H9 (cell line): ENCODE measurements around the gene GPI. TPM values are rescaled to one million over a fixed set of nuclear protein-coding genes. Genes with fewer than 3 reads are reported as not detected.

Source experiments
- DNase-seq: peaks from one replicate; pipeline ENCODE4 v3.0.0-alpha.2; 2017
- H2AFZ ChIP-seq: one replicate; pipeline ENCODE4 v1.6.1; 2013; ENCODE audit warnings: mild to moderate bottlenecking, low read length, control low read depth, moderate library complexity
- H2AK5ac ChIP-seq: 2 replicates; pipeline ENCODE4 v1.6.1; 2013; ENCODE audit warnings: low read length, control low read depth, mixed read lengths; ENCODE audit not compliant: insufficient read length
- H2BK120ac ChIP-seq: one replicate; pipeline ENCODE4 v1.6.1; 2013; ENCODE audit warnings: low read depth, mild to moderate bottlenecking, low read length, control low read depth, inconsistent platforms; ENCODE audit not compliant: poor library complexity, severe bottlenecking
- H2BK12ac ChIP-seq: 2 replicates; pipeline ENCODE4 v1.6.1; 2013; ENCODE audit warnings: low read length, control low read depth, mixed read lengths, low read depth; ENCODE audit not compliant: insufficient read length
- H2BK15ac ChIP-seq: 2 replicates; pipeline ENCODE4 v1.6.1; 2013; ENCODE audit warnings: low read depth, low read length, control low read depth
- H2BK20ac ChIP-seq: one replicate; pipeline ENCODE4 v1.6.1; 2013; ENCODE audit warnings: low read depth, mild to moderate bottlenecking, low read length, control low read depth, inconsistent platforms; ENCODE audit not compliant: poor library complexity, severe bottlenecking
- H2BK5ac ChIP-seq: 2 replicates; pipeline ENCODE4 v1.6.1; 2013; ENCODE audit warnings: low read length, control low read depth, mixed read lengths; ENCODE audit not compliant: insufficient read length
- H3K14ac ChIP-seq: 2 replicates; pipeline ENCODE4 v1.6.1; 2013; ENCODE audit warnings: low read length, control low read depth; ENCODE audit not compliant: insufficient read depth
- H3K18ac ChIP-seq: 2 replicates; pipeline ENCODE4 v1.6.1; 2013; ENCODE audit warnings: low read depth, mild to moderate bottlenecking, mixed read lengths, low read length, control low read depth; ENCODE audit not compliant: insufficient read length
- H3K23ac ChIP-seq: 2 replicates; pipeline ENCODE4 v1.6.1; 2013; ENCODE audit warnings: low read length, control low read depth, mixed read lengths, low read depth; ENCODE audit not compliant: insufficient read length
- H3K23me2 ChIP-seq: 2 replicates; pipeline ENCODE4 v1.6.1; 2013; ENCODE audit warnings: low read depth, mild to moderate bottlenecking, mixed read lengths, low read length, control low read depth; ENCODE audit not compliant: insufficient read length, poor library complexity, severe bottlenecking
- H3K27ac ChIP-seq: 2 replicates; pipeline ENCODE4 v1.5.1; 2013; ENCODE audit warnings: low read length, control low read depth, mixed read lengths, low read depth; ENCODE audit not compliant: insufficient read length
- H3K27me3 ChIP-seq: 2 replicates; pipeline ENCODE4 v1.6.1; 2013; ENCODE audit warnings: low read length, control low read depth, inconsistent platforms; ENCODE audit not compliant: insufficient read depth
- H3K4ac ChIP-seq: 2 replicates; pipeline ENCODE4 v1.6.1; 2013; ENCODE audit warnings: low read depth, mild to moderate bottlenecking, control low read depth, inconsistent platforms, low read length, moderate library complexity
- H3K4me1 ChIP-seq: 2 replicates; pipeline ENCODE4 v1.6.1; 2013; ENCODE audit warnings: low read length, control low read depth, inconsistent platforms; ENCODE audit not compliant: insufficient read depth
- H3K4me2 ChIP-seq: 2 replicates; pipeline ENCODE4 v1.6.1; 2013; ENCODE audit warnings: low read length, control low read depth, mixed read lengths; ENCODE audit not compliant: insufficient read length, insufficient read depth
- H3K56ac ChIP-seq: 2 replicates; pipeline ENCODE4 v1.6.1; 2013; ENCODE audit warnings: low read depth, mild to moderate bottlenecking, mixed read lengths, low read length, control low read depth; ENCODE audit not compliant: insufficient read length
- H3K79me1 ChIP-seq: 2 replicates; pipeline ENCODE4 v1.6.1; 2013; ENCODE audit warnings: low read depth, mild to moderate bottlenecking, moderate library complexity, low read length, control low read depth, inconsistent platforms; ENCODE audit not compliant: insufficient read depth, poor library complexity, severe bottlenecking
- H3K79me2 ChIP-seq: 2 replicates; pipeline ENCODE4 v1.6.1; 2013; ENCODE audit warnings: low read length, control low read depth, inconsistent platforms; ENCODE audit not compliant: insufficient read depth
- H3K9ac ChIP-seq: 2 replicates; pipeline ENCODE4 v1.6.1; 2013; ENCODE audit warnings: low read length, control low read depth, mixed read lengths; ENCODE audit not compliant: insufficient read length; ENCODE audit errors: extremely low read depth
- H3K9me3 ChIP-seq: one replicate; pipeline ENCODE4 v1.6.1; 2013; ENCODE audit warnings: low read depth, low read length, inconsistent platforms; ENCODE audit not compliant: control insufficient read depth
- H3T11ph ChIP-seq: one replicate; pipeline ENCODE4 v1.6.1; 2013; ENCODE audit warnings: mild to moderate bottlenecking, low read length, control low read depth, inconsistent platforms
- H4K20me1 ChIP-seq: one replicate; pipeline ENCODE4 v1.6.1; 2013; ENCODE audit not compliant: control insufficient read depth, insufficient read length, insufficient read depth
- H4K5ac ChIP-seq: 2 replicates; pipeline ENCODE4 v1.6.1; 2013; ENCODE audit warnings: low read depth, mild to moderate bottlenecking, mixed read lengths, low read length, control low read depth; ENCODE audit not compliant: insufficient read length
- H4K8ac ChIP-seq: replicated peaks from 2 replicates; pipeline ENCODE4 v1.6.1; 2013; ENCODE audit warnings: low read length, control low read depth, mixed read lengths, low read depth; ENCODE audit not compliant: insufficient read length
- H4K91ac ChIP-seq: 2 replicates; pipeline ENCODE4 v1.6.1; 2013; ENCODE audit warnings: low read depth, mild to moderate bottlenecking, moderate library complexity, mixed read lengths, low read length, control low read depth; ENCODE audit not compliant: insufficient read length
- H3K27ac Mint-ChIP-seq, 3 experiments: 2 replicates in 2 of 3; 3 replicates in 1 of 3; pipeline ENCODE4 v1.8.0; 2020 to 2021; ENCODE audit warnings: mixed read lengths in 3 of 3, mild to moderate bottlenecking in 1 of 3, moderate library complexity in 1 of 3
- H3K27me3 Mint-ChIP-seq: 2 replicates; pipeline ENCODE4 v1.8.0; 2021; ENCODE audit warnings: low read depth, mild to moderate bottlenecking, moderate library complexity, mixed read lengths
- H3K36me3 Mint-ChIP-seq, 3 experiments: 2 replicates in 2 of 3; 3 replicates in 1 of 3; pipeline ENCODE4 v1.8.0; 2020 to 2021; ENCODE audit warnings: low read depth in 3 of 3, mixed read lengths in 3 of 3; ENCODE audit not compliant: insufficient read depth in 1 of 3
- H3K4me1 Mint-ChIP-seq, 2 experiments: 2 replicates each; pipeline ENCODE4 v1.8.0; 2020; ENCODE audit warnings: mixed read lengths in 2 of 2
- H3K4me3 Mint-ChIP-seq, 2 experiments: 2 replicates in 1 of 2; 3 replicates in 1 of 2; pipeline ENCODE4 v1.8.0; 2020 to 2021; ENCODE audit warnings: mild to moderate bottlenecking in 2 of 2, mixed read lengths in 2 of 2, moderate library complexity in 1 of 2
- H3K9me3 Mint-ChIP-seq, 2 experiments: 2 replicates in 1 of 2; 3 replicates in 1 of 2; pipeline ENCODE4 v1.8.0; 2020; ENCODE audit warnings: mild to moderate bottlenecking in 2 of 2, mixed read lengths in 2 of 2, moderate library complexity in 1 of 2
- WGBS: extraction: QIAGEN DNeasy Blood & Tissue Kit; methylation state at CpG from one replicate; pipeline ENCODE4 v1.1.7; 2013; ENCODE audit warnings: missing lambda C conversion rate, low lambda C conversion rate, mixed read lengths; ENCODE audit not compliant: insufficient read length; ENCODE audit errors: extremely low coverage; 5-methylcytosine and 5-hydroxymethylcytosine counted together
- total RNA-seq: library from RNA; stranded (reverse); gene quantifications from 2 replicates; pipeline ENCODE4 v1.2.1, GENCODE V29; 2021
- TF ChIP-seq, protein P1 (sequence below): fragments of 200-600 bp; sonication (generic); conservative IDR thresholded peaks from 3 replicates; pipeline ENCODE4 v1.8.0; 2021; ENCODE audit warnings: antibody characterized with exemption, mild to moderate bottlenecking

Gene GPI
- total RNA-seq, 1 experiment from 2014 or later, result 373 TPM

GRCh38 chr19:34350161-34350561, 14.8 kb upstream of the GPI start:
- H3K27ac ChIP-seq, result no peak overlapping the region
- no peaks in the 10 kb centered on the region for H3K27me3 ChIP-seq
- DNase-seq, result no peak
- no peak overlapping the region for H4K5ac ChIP-seq
- H3K23ac ChIP-seq, result no peak overlapping the region
- no peak overlapping the region for H3T11ph ChIP-seq
- H2BK5ac ChIP-seq, result no peak overlapping the region
- no peak overlapping the region for H3K18ac ChIP-seq
- no peak overlapping the region for H2BK15ac ChIP-seq
- H3K9me3 Mint-ChIP-seq, result no peaks in the 10 kb centered on the region; a peak in 1 of 5 replicates
- no peaks in the 10 kb centered on the region for H4K20me1 ChIP-seq
- no peak overlapping the region for H2AFZ ChIP-seq
- peaks cover 15 to 37% (median 35%) of the 10 kb centered on the region in 3 experiments; a peak in 6 of 7 replicates for H3K36me3 Mint-ChIP-seq
- no peaks in the 10 kb centered on the region for H3K4me1 ChIP-seq
- TF ChIP-seq, protein P1, sequence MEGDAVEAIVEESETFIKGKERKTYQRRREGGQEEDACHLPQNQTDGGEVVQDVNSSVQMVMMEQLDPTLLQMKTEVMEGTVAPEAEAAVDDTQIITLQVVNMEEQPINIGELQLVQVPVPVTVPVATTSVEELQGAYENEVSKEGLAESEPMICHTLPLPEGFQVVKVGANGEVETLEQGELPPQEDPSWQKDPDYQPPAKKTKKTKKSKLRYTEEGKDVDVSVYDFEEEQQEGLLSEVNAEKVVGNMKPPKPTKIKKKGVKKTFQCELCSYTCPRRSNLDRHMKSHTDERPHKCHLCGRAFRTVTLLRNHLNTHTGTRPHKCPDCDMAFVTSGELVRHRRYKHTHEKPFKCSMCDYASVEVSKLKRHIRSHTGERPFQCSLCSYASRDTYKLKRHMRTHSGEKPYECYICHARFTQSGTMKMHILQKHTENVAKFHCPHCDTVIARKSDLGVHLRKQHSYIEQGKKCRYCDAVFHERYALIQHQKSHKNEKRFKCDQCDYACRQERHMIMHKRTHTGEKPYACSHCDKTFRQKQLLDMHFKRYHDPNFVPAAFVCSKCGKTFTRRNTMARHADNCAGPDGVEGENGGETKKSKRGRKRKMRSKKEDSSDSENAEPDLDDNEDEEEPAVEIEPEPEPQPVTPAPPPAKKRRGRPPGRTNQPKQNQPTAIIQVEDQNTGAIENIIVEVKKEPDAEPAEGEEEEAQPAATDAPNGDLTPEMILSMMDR, result no peak
- no peak overlapping the region for H2BK120ac ChIP-seq
- H3K4me3 Mint-ChIP-seq, result no peak overlapping the region; a peak in 1 of 5 replicates
- no peak overlapping the region for H4K91ac ChIP-seq
- no peak overlapping the region for H3K4me2 ChIP-seq
- peaks cover 2% of the 10 kb centered on the region in 2 experiments; a peak in 3 of 4 replicates for H3K4me1 Mint-ChIP-seq
- no peaks in the 10 kb centered on the region for H3K27me3 Mint-ChIP-seq
- H3K79me2 ChIP-seq, result no peaks in the 10 kb centered on the region
- no peak overlapping the region for H2AK5ac ChIP-seq
- WGBS, result no CpG with 5 or more reads among the region's 7 CpGs
- H3K23me2 ChIP-seq, result no peaks in the 10 kb centered on the region
- no peak overlapping the region for H3K14ac ChIP-seq
- H3K9ac ChIP-seq, result no peak overlapping the region
- H3K4ac ChIP-seq, result no peak overlapping the region
- H4K8ac ChIP-seq, result no peak overlapping the region
- no peak overlapping the region for H2BK12ac ChIP-seq
- no peak overlapping the region for H3K56ac ChIP-seq
- H3K79me1 ChIP-seq, result no peaks in the 10 kb centered on the region
- no peaks in the 10 kb centered on the region for H3K9me3 ChIP-seq
- H3K27ac Mint-ChIP-seq, result peak overlapping the region; percentile 5 to 14 (median 7); a peak in 3 of 7 replicates
- no peak overlapping the region for H2BK20ac ChIP-seq
